ENCODE data around the gene CYYR1.

CYYR1 gene

DNA sequence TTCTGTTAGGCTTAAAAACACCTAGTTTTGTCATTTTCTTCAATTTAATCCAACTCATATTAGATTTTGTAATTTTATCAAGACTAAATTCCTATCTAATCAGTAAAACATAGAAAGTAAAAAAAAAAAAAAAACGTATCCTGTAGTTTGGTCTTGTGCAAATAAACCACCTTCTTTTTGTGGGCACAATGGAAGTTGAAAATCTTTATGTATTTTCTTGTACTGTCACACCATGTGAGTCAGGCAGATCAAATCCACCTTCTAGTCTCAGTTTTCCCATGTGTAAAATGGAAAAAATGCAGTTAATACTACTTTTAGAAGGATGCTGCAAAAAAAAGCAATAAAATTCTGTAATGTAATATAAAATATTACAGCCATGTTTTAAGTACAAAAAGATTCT lies 129.8 kb downstream of the CYYR1 start:
- in situ Hi-C loops (cut with MboI; ENCODE audit: low sequenced_read_pairs), result no loop called here

DNA sequence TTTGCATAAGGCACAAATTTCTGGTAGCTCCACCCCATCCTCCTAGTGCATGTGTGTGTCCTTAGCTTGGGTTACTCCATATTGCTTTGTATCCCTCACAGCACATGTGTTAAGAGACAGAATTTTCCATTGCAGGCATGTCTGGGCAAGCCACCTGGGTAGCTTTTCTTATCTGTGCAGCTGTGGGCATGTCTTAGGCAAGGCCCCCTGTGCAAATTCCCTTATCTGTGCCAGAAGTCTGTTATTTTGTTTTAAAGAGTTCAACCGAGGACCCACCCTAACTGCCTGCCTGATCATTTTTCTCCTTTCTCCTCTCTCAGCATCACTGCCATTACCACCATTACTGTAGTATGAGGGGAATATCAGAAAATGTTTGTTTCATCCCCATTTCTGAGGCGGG lies 131.9 kb downstream of the CYYR1 start:
- in situ Hi-C loops (cut with MboI; ENCODE audit: low sequenced_read_pairs), result no loop called here

DNA sequence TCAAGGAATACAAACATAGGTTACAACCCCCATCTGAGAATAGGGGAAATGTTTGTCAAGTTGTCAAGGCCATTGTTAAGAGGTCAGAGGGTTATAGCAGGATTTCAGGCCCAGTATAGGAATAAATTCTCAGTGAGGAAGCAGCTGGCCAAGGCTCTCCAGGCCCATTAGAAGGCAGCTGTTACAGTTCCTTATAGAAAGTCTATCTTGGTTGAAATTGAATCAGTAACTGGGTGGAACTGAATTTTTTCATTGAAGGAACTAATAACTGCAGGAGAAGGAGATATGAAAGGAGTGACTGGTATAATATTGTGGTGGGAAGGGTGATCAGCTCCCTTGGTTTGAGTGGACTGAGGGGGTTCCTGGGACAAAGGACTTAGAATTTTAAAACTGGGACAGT lies 134.1 kb downstream of the CYYR1 start:
- in situ Hi-C loops (cut with MboI; ENCODE audit: low sequenced_read_pairs), result no loop called here

GRCh38 chr21:26437326-26438009 lies 135.6 kb downstream of the CYYR1 start:
- in situ Hi-C loops (cut with MboI; ENCODE audit: low sequenced_read_pairs), result no loop called here

- in situ Hi-C loops (cut with MboI; ENCODE audit: low sequenced_read_pairs), result no loop called here
Observed at GRCh38 chr21:26433386-26433785, 139.7 kb downstream of the CYYR1 start.

DNA sequence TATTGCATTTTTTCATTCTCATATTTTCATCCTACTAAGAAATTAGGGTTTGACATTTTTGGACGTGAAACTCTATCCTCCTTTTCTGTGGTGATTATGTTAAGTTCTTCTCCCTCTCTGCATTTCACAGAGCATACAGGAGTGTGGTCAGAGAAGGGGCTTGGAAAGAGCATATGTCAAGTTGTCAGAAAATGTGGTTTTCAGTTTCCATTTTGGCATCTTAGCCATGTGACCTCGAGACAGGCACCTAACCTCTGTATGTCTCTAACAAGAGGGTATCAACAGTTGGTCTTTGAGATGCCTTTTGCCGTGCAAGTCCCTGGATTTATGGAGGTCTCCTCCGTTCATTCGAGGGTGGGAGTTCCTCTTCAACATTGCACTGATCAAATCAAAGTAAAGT lies 140.7 kb downstream of the CYYR1 start:
- in situ Hi-C loops (cut with MboI; ENCODE audit: low sequenced_read_pairs), result no loop called here

DNA sequence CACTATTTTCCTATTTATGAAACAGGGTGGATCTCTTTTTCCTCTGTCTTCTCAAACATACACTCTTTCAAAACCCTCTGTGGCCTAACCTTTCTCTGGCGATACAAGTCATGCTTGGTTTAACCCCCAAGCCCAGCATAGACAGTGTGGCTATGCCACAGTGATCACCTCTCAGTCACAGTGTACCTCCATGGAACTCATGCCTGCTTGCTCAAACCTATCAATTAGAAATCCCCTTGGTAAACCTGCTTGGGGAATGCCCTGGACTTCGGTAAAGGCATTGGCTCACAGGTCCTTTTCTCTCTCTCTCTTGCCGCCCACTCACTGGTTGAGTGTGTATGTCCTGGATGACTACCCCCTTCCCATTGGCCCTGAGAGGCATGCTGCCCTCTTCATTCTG lies 147.5 kb downstream of the CYYR1 start:
- in situ Hi-C loops (cut with MboI; ENCODE audit: low sequenced_read_pairs), result no loop called here

DNA sequence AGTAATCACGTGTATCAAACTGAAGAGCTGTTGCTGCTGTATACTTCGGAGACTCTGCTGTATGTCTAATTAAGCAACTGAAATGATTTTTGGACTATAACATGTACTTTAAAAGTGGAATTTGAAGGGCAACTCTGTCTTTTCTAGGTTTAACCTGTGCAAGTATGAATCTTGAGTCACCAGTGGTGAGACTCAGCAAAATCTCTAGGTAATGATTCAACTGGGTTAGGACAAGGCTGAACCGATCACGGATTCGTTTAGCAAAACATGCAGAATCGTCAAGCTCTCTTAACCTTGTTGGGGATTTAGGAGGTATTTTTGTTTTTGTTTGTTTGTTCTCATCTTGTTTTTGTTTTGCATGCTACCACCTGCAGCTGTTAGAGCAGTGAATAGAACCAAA lies 149.6 kb downstream of the CYYR1 start:
- in situ Hi-C loops (cut with MboI; ENCODE audit: low sequenced_read_pairs), result no loop called here

GRCh38 chr21:26422706-26423105 lies 150.4 kb downstream of the CYYR1 start:
- in situ Hi-C loops (cut with MboI; ENCODE audit: low sequenced_read_pairs), result no loop called here

DNA sequence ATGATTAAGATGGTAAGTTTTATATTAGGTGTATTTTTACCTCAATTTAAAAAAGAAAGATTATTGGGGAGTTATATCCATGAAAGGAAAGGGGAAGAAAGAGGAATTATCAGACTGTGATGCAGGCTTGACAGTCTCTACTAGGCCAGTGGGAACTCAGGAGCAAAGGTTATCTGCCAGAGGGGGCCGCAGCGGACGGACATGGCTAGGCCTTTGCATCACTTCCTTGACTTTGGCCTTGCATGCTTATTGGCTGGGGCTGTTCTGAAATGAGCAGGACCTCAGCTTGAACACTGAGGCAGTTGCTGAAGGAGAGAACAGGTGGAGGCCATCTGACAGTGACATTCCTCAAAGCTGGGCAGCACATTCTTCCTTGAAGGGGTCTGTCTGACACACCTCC lies 150.9 kb downstream of the CYYR1 start:
- in situ Hi-C loops (cut with MboI; ENCODE audit: low sequenced_read_pairs), result no loop called here

GRCh38 chr21:26421724-26422123 lies 151.4 kb downstream of the CYYR1 start:
- in situ Hi-C loops (cut with MboI; ENCODE audit: low sequenced_read_pairs), result no loop called here

All from hTERT RPE-1 (cell line).